Activated naive CD4-positive, alpha-beta T cell treated with anti-CD3 and anti-CD28 coated beads, Interleukin-2, amount 50 U/mL, for 24 hours (primary cell): ENCODE results near the gene ITGB6.
A peak's percentile ranks its signal among the peaks of the same experiment; 100 is the strongest.
"Not testable (repeated sequence)": the region's sequence is repeated elsewhere in the genome, so short reads cannot be mapped to it uniquely, and the experiment has no call there.

ENCODE experiments used
- H3K27ac Mint-ChIP-seq: one replicate; pipeline ENCODE4 v1.8.0; 2021; ENCODE audit warnings: mild to moderate bottlenecking, mixed read lengths
- H3K27me3 Mint-ChIP-seq: one replicate; pipeline ENCODE4 v1.8.0; 2021; ENCODE audit warnings: mixed read lengths
- H3K36me3 Mint-ChIP-seq: one replicate; pipeline ENCODE4 v1.8.0; 2021; ENCODE audit warnings: mixed read lengths
- H3K4me1 Mint-ChIP-seq: one replicate; pipeline ENCODE4 v1.8.0; 2021; ENCODE audit warnings: mixed read lengths
- H3K4me3 Mint-ChIP-seq: one replicate; pipeline ENCODE4 v1.8.0; 2021; ENCODE audit warnings: mild to moderate bottlenecking, mixed read lengths
- H3K9me3 Mint-ChIP-seq: one replicate; pipeline ENCODE4 v1.8.0; 2021; ENCODE audit warnings: mixed read lengths

The ITGB6 gene

DNA sequence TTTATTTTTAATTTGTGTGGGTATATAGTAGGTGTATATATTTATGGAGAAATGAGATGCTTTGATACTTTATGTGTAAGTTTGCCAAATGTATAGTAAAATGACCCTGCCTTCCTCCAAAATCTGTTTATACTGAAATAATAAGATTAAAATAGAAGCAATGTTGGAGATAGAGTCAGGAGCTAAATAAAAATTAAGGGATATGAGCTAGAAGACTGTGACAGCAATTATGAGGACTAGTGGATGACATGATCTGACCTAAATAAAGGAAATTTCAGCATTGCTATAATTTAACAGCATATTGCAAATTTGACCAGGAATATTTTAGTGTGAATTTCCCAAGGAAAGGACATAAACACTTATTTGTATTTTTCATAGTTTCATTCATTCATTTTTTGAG, 60.7 kb downstream of the ITGB6 start:
- H3K9me3 Mint-ChIP-seq, result no peaks in the 10 kb centered on the region
- H3K27ac Mint-ChIP-seq, result no peak overlapping the region
- H3K4me3 Mint-ChIP-seq, result no peak overlapping the region

DNA sequence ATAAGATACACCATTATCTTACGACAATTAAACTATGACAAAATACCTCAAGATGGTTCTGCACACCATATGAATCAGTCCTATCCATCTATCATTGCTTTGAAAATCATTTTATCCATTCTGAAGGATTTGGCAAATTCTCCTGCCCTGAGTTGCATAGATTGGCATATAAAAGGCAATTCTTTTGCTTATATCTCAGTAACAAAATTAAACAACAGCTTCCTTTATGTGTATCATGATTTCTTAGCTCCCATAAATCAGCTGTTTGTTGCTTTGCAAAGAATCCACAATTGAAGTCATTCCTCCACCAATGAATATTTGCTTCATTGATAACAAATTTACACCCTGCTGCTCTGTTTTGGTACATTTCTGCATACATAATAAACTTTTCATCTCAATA, 61.7 kb downstream of the ITGB6 start:
- no peaks in the 10 kb centered on the region for H3K36me3 Mint-ChIP-seq
- no peak overlapping the region for H3K27ac Mint-ChIP-seq
- H3K4me1 Mint-ChIP-seq, result no peaks in the 10 kb centered on the region
- H3K27me3 Mint-ChIP-seq, result peaks cover 8% of the 10 kb centered on the region
- no peaks in the 10 kb centered on the region for H3K9me3 Mint-ChIP-seq
- no peak overlapping the region for H3K4me3 Mint-ChIP-seq

More for the DNA sequence above, 60.7 kb downstream of the ITGB6 start:
- Mint-ChIP-seq H3K27me3 (peaks cover 1% of the 10 kb centered on the region), H3K36me3 (no peaks in the 10 kb centered on the region), H3K4me1 (no peaks in the 10 kb centered on the region)

DNA sequence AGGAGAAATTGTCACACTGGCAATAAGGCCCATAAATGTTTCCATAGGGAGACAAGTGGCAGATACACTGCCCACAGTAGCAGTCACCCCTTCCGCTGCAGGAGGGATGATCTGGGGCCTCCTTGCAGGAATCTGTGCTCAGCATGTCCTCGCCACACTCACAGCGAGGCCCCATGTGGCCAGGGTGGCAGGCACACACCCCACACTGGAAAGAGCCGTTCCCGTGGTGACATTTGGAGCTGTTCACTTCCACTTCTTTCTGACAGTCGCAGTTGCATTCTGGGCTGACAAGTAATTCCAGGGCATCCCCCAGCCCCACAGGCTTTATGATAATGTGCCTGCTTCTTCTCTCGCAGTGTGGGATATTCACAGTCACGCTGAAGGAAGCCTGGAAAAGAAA, 62.6 kb downstream of the ITGB6 start:
- no peaks in the 10 kb centered on the region for H3K4me1 Mint-ChIP-seq
- no peaks in the 10 kb centered on the region for H3K36me3 Mint-ChIP-seq
- peaks cover 9% of the 10 kb centered on the region for H3K27me3 Mint-ChIP-seq
- H3K27ac Mint-ChIP-seq, result no peak overlapping the region
- H3K9me3 Mint-ChIP-seq, result no peaks in the 10 kb centered on the region
- H3K4me3 Mint-ChIP-seq, result no peak overlapping the region

DNA sequence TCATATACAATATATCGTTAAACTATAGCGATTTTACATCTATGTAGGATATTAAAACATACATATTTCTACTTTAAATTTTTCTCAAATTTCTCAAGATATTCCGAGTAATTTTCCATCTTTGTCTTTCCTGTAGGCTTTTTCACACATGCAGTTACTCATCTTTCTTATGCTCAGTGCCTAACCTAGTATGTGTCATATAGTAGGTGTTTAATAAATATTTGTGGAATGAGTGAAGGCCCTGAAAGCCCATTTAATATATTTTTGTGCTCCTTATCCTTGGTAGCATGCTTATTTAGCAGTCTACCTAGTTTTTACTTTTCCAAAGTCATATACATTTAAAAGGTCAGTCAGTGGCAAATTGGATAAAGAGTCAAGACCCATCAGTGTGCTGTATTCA, 67.3 kb downstream of the ITGB6 start:
- no peak overlapping the region for H3K4me3 Mint-ChIP-seq
- no peaks in the 10 kb centered on the region for H3K36me3 Mint-ChIP-seq
- no peaks in the 10 kb centered on the region for H3K4me1 Mint-ChIP-seq
- no peak overlapping the region for H3K27ac Mint-ChIP-seq
- H3K27me3 Mint-ChIP-seq, result peaks cover 10% of the 10 kb centered on the region
- no peaks in the 10 kb centered on the region for H3K9me3 Mint-ChIP-seq

DNA sequence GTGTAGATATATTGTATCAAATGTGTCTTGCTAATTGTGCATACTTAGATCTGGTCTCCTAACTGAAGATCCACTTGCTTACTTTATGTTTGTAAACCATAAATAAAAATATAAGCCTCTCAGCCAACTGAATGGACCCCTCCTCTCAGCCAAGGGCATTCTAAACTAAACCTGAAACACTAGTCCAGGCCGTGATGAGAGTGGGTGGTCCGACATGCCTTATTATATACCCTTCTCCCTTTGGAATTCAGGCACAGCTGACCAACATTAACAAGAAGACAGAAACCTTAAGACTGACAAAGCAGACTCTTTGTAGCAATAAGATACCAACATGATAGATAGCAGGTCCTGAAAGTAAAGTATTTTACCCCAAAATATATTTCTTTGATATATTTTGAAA, 73.3 kb downstream of the ITGB6 start:
- H3K27ac Mint-ChIP-seq, result peak overlapping the region; percentile 13
- H3K9me3 Mint-ChIP-seq, result no peaks in the 10 kb centered on the region
- H3K4me1 Mint-ChIP-seq, result no peaks in the 10 kb centered on the region
- peaks cover 7% of the 10 kb centered on the region for H3K27me3 Mint-ChIP-seq
- no peaks in the 10 kb centered on the region for H3K36me3 Mint-ChIP-seq
- no peak overlapping the region for H3K4me3 Mint-ChIP-seq

DNA sequence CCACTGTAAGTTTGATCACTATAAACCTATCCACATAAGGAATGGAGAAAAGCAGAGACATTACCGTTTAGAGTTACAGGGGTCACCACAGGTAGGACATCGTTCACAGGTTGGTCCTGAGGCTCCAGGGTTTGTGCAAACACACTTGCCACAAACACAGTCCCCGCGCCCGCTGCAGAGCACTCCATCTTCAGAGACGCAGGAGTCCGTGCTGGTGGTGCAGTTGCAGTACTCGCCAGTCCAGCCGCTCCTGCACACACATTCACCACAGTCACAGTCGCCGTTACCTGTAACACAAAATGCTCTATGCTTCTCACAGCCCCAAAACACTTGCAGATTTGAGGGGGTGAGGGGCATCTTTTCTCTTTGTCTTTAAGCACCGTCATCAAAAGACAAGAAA, 73.8 kb downstream of the ITGB6 start:
- Mint-ChIP-seq H3K27me3 (peaks cover 7% of the 10 kb centered on the region), H3K27ac (no peak overlapping the region), H3K4me3 (no peak overlapping the region), H3K4me1 (no peaks in the 10 kb centered on the region), H3K36me3 (no peaks in the 10 kb centered on the region), H3K9me3 (no peaks in the 10 kb centered on the region)

DNA sequence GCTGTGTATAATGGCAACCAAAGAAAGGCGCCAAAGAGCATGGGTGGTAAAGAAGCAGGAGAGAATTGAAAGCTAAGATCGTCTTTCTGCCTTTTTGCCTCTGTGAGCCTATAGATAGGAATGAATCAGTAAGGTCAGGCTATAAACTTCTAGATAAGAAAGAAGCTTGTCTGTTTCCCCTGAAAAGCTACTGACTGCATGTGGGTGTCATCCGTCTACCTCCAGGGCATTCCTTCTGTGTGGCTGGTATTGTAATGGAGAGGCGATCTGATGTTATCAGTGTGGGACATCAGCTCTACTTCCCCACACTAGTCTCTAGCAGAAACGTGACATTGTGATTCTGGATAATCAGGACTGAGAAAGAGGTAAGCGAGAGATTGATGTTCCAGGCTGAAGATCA, 74.2 kb downstream of the ITGB6 start:
- H3K4me3 Mint-ChIP-seq, result no peak overlapping the region
- H3K27me3 Mint-ChIP-seq, result peaks cover 7% of the 10 kb centered on the region
- H3K36me3 Mint-ChIP-seq, result no peaks in the 10 kb centered on the region
- no peak overlapping the region for H3K27ac Mint-ChIP-seq
- no peaks in the 10 kb centered on the region for H3K9me3 Mint-ChIP-seq
- no peaks in the 10 kb centered on the region for H3K4me1 Mint-ChIP-seq

DNA sequence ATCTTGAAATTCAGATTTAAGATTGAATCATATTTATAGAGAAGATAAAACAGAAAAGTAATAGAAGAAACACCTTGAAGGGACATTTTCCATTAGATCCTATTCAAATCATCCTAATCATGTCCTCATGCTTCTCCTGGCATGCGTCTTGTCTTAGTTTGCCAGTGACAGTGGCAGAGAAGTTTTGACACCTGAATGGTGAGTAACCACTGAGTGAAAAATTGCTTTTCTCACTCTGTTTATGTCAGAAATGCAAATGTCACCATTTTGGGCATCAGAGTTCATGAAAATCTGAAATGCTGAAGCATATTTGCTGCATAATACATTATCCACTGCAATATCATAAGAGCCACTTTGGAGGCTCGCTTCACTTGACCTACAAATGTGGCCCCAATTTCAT, 74.7 kb downstream of the ITGB6 start:
- Mint-ChIP-seq H3K36me3 (no peaks in the 10 kb centered on the region), H3K27me3 (peaks cover 7% of the 10 kb centered on the region), H3K4me1 (no peaks in the 10 kb centered on the region), H3K4me3 (no peak overlapping the region), H3K27ac (no peak overlapping the region), H3K9me3 (no peaks in the 10 kb centered on the region)

DNA sequence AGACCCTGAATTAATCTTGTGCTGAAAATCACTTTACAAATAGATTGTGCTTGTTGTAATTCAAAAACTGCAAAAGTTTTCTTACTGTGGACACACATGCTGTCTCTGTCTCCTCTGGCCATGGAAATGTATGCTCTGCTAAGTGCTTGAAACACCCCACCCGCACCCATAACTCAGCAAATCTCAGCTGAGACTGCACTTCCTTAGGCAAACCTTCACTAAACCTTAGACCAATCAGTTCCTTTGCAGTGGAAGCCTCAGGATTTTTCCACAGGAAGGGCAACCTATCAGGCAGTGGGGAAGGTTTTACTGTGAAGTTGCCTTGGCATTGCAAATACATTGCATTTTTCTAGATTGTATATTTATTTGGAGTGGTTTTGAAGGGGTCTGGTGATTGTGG, 75.5 kb downstream of the ITGB6 start:
- H3K9me3 Mint-ChIP-seq, result no peaks in the 10 kb centered on the region
- no peaks in the 10 kb centered on the region for H3K4me1 Mint-ChIP-seq
- no peak overlapping the region for H3K27ac Mint-ChIP-seq
- no peak overlapping the region for H3K4me3 Mint-ChIP-seq
- no peaks in the 10 kb centered on the region for H3K36me3 Mint-ChIP-seq
- peaks cover 7% of the 10 kb centered on the region for H3K27me3 Mint-ChIP-seq

DNA sequence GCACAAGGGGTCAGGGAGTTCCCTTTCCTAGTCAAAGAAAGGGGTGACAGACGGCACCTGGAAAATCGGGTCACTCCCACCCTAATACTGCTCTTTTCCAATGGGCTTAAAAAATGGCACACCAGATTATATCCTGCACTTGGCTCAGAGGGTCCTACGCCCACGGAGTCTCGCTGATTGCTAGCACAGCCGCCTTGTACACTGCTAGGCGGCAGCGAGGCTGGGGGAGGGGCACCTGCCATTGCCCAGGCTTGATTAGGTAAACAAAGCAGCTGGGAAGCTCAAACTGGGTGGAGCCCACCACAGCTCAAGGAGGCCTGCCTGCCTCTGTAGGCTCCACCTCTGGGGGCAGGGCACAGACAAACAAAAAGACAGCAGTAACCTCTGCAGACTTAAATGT, 85.4 kb downstream of the ITGB6 start:
- not testable (repeated sequence) for H3K4me1 Mint-ChIP-seq, H3K27ac Mint-ChIP-seq, H3K4me3 Mint-ChIP-seq, H3K36me3 Mint-ChIP-seq, H3K9me3 Mint-ChIP-seq, H3K27me3 Mint-ChIP-seq

DNA sequence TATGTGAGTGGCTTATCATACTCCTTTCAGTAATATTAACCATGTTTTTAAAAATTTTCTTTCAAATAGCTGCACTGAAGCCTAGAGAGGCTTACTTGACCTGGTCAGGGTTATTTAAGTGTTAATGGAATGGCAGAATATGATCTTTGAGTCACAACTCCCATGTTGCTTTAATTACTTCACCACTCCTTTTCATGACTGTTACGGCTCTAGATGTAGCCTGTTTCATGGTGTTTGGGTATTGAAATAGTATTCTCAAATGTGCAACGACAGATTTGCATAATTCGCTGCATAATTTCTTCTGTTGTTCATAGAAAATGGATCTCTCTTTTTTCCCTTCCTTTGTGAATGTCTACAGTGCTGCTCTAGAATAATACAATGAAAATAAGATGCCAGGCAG, 86.1 kb downstream of the ITGB6 start:
- Mint-ChIP-seq H3K27me3 (peaks cover 9% of the 10 kb centered on the region), H3K27ac (no peak overlapping the region), H3K4me1 (no peaks in the 10 kb centered on the region), H3K4me3 (no peak overlapping the region), H3K9me3 (no peaks in the 10 kb centered on the region), H3K36me3 (no peaks in the 10 kb centered on the region)

DNA sequence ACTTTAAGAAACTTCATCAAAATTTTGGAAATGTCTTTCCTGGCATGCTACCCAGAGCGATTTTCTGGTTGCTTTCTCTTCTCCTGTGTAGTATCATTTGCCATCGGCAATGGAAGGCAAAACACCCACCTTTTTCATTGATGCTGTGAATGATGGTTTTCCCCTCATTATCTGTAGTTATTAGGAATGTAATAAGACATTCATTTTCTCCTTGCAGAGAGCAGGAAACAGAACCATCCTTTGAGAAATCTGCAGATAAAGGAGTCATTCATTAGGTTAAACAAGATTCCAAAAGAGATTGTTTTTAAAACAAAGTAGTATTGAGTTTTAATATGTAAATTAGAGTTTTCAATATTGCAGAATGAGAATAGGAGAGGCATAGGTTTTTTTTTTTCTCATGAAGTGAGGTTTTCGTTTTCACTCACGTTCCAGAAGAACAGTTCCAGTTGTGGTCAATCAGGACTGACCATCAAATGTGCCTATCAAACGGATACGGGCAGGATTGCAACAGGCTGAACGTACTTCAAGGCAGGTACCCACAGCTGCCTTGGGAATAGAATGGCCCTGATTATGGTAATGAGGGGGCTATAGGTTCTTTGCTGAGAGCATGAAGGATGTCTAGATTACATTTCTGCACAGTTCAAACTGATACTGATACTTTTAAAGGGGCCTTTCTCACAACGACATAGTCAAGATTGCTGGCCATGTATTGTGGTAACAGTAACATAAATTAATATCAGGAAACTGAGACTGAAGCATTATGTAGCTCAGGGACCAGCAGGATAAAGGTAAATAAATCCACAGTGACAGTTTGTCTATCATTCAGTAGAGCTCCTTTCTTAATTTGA, 87.9 kb downstream of the ITGB6 start:
- Mint-ChIP-seq H3K27ac (no peak overlapping the region), H3K9me3 (no peaks in the 10 kb centered on the region), H3K36me3 (no peaks in the 10 kb centered on the region), H3K27me3 (peaks cover 9% of the 10 kb centered on the region), H3K4me1 (no peaks in the 10 kb centered on the region), H3K4me3 (no peak overlapping the region)

DNA sequence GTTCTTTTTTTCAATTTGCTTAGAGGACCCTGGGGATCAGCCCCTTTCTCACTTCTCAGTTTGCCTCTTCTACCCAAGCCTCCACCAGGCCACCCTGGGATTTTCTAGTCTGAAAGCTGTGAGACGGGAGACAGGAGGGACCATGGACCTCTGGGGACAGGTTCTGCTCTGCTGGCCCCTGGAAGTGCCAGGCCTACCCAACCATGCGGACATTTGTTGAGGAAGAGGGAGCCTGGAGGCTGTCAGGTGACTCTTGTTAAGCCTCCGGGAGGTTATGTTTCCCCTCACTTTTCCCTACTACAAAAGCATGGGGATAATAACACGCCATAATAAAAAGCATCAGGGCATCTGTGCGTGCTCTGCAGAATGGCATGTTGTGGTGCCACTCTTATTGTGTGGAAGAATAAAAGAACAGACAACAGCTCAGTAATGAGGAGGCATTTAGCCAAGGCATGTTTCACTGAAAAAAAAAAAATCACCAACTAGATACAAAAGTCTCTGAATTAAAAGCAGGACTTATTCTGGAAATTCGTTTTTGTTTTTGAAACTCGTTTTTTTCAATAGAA, 89.3 kb downstream of the ITGB6 start:
- H3K27me3 Mint-ChIP-seq, result peaks cover 11% of the 10 kb centered on the region
- no peak overlapping the region for H3K27ac Mint-ChIP-seq
- H3K4me3 Mint-ChIP-seq, result no peak overlapping the region
- no peaks in the 10 kb centered on the region for H3K36me3 Mint-ChIP-seq
- H3K4me1 Mint-ChIP-seq, result no peaks in the 10 kb centered on the region
- no peaks in the 10 kb centered on the region for H3K9me3 Mint-ChIP-seq

DNA sequence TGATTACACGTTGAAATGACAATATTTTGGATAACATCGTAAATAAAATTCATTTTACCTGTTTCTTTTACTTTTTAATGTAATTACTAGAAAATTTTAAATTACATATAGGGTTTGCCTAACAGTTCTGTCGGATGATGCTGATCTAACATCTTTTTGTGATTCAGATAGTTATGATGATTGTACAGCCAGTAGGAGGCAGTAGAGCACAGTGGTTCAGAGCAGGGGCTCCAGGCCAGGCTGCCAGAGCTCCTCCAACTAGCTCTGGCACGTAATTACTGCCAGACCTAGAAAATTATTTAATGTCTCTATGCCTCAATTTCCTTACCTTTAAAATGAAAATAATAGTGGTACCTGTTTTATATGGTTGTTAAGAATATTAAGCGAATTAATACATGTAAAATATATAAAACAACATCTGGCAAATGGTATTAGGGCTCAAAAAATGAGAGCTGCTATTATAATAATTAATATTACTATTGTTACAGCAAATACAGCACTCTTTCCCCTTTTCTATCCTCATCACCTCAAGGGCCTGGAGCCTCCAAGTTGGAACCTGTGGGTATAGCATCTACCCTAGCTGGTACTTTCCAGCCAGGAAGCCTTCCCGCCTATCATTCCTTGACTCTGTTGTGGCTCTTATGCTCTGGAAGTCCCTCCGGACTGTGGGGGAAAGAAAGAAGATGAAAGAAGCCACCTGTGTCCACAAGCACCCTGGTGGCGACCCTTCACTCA, 90.0 kb downstream of the ITGB6 start:
- no peaks in the 10 kb centered on the region for H3K9me3 Mint-ChIP-seq
- no peaks in the 10 kb centered on the region for H3K4me1 Mint-ChIP-seq
- H3K36me3 Mint-ChIP-seq, result no peaks in the 10 kb centered on the region
- H3K4me3 Mint-ChIP-seq, result no peak overlapping the region
- no peak overlapping the region for H3K27ac Mint-ChIP-seq
- peaks cover 11% of the 10 kb centered on the region for H3K27me3 Mint-ChIP-seq

DNA sequence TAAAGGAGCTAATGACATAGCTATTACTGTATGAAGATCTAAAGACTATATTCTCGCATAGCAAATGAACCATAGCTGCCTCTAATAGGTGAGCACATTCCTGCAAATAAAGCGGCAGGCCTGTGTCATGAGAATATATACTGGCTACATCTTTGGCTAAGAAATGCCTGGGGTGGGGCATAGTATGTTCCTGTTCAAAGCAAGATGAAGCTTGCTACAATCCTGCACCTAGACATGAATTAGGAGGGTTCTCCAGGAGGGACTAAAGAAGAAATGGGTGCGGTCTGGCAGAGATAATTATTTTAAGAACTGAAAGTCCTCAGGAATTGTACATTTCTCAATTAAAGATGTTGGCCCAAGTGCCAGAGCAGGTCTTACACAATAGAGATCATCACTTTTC, 90.8 kb downstream of the ITGB6 start:
- no peaks in the 10 kb centered on the region for H3K4me1 Mint-ChIP-seq
- H3K36me3 Mint-ChIP-seq, result no peaks in the 10 kb centered on the region
- peaks cover 11% of the 10 kb centered on the region for H3K27me3 Mint-ChIP-seq
- no peak overlapping the region for H3K4me3 Mint-ChIP-seq
- H3K9me3 Mint-ChIP-seq, result no peaks in the 10 kb centered on the region
- no peak overlapping the region for H3K27ac Mint-ChIP-seq

DNA sequence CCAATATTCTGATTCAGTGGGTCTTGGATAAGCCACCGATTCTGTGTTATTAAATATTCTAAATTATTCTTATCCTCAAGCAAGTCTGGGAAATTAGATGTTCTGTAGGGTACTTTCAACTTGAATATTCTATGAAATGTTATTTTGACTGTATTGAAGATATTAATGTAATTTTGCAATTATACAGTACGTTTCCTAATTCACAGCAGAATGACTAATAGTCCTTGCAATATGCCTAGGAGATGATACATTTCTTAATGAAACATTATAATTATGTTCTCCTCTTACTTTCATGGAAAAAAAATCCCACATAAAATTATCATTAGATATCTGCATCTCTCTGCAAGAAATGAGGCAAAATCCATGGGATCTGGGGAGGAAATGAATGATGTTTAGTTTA, 91.4 kb downstream of the ITGB6 start:
- H3K4me1 Mint-ChIP-seq, result no peaks in the 10 kb centered on the region
- no peak overlapping the region for H3K4me3 Mint-ChIP-seq
- no peaks in the 10 kb centered on the region for H3K36me3 Mint-ChIP-seq
- peaks cover 8% of the 10 kb centered on the region for H3K27me3 Mint-ChIP-seq
- no peak overlapping the region for H3K27ac Mint-ChIP-seq
- no peaks in the 10 kb centered on the region for H3K9me3 Mint-ChIP-seq
